Activated T-cell treated with anti-CD3 and anti-CD28 coated beads, Interleukin-2, amount 50 U/mL, for 24 hours (primary cell): Measurements from ENCODE around the gene NEMP1.
"Not testable (repeated sequence)": the region's sequence is repeated elsewhere in the genome, so short reads cannot be mapped to it uniquely, and the experiment has no call there.

ENCODE experiments used
- DNase-seq: peaks from one replicate; pipeline ENCODE4 v3.0.0-alpha.2; 2020
- H3K27ac Mint-ChIP-seq: 2 replicates; pipeline ENCODE4 v1.8.0; 2020; ENCODE audit warnings: mild to moderate bottlenecking, mixed read lengths
- H3K27me3 Mint-ChIP-seq: 2 replicates; pipeline ENCODE4 v1.8.0; 2020; ENCODE audit warnings: mixed read lengths
- H3K36me3 Mint-ChIP-seq: 2 replicates; pipeline ENCODE4 v1.8.0; 2020; ENCODE audit warnings: low read depth, mixed read lengths
- H3K4me1 Mint-ChIP-seq: 2 replicates; pipeline ENCODE4 v1.8.0; 2020; ENCODE audit warnings: low read depth, mixed read lengths
- H3K4me3 Mint-ChIP-seq: 2 replicates; pipeline ENCODE4 v1.8.0; 2020; ENCODE audit warnings: mild to moderate bottlenecking, moderate library complexity, mixed read lengths
- H3K9me3 Mint-ChIP-seq: 2 replicates; pipeline ENCODE4 v1.8.0; 2020; ENCODE audit warnings: mixed read lengths

The NEMP1 gene, protein sequence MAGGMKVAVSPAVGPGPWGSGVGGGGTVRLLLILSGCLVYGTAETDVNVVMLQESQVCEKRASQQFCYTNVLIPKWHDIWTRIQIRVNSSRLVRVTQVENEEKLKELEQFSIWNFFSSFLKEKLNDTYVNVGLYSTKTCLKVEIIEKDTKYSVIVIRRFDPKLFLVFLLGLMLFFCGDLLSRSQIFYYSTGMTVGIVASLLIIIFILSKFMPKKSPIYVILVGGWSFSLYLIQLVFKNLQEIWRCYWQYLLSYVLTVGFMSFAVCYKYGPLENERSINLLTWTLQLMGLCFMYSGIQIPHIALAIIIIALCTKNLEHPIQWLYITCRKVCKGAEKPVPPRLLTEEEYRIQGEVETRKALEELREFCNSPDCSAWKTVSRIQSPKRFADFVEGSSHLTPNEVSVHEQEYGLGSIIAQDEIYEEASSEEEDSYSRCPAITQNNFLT

DNA sequence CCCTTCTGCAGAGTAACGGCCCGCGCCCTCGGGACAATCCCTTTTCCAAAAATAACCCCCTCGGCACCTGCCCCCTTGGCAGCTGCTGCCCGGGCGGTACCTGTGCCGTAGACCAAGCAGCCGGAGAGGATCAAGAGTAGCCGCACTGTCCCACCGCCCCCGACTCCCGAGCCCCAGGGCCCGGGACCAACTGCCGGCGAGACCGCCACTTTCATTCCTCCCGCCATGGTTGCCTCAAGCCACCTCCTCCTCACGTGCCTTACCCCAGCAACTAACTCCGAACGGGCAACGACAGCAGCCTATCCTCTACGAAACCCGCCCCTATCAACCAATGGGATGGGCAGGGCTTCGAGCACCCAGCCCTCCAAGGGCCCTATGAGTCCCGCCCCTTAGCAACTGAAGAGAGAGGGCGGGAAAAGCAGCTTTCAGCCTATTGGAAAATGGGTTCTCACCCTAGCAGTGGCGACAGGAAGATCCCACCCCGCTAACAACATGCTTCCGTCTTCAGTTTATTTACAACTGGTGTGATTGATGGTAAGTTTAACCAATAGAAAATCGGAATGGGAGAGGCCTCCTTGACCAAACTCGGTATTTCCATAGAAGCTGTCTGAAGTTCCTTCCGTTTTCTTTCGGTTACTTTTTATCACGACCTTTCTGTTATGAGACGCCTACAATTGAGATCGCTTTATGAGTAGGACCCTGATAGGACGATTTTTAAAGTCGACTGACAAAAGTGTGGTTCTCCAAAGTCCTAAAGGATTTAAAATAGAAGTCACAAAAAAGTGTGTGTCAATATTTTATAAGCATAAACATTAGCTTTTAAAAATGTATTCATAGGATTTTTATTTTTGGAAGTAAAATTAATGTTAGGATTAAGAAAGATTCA is at the start of gene NEMP1:
Gene NEMP1, minus strand, starts transcription at position 273 of the 886 bp plus-strand sequence. Its CDS starts 46 bp downstream, at position 227.
- peaks cover 35% of the 10 kb centered on the region for H3K4me1 Mint-ChIP-seq

DNA sequence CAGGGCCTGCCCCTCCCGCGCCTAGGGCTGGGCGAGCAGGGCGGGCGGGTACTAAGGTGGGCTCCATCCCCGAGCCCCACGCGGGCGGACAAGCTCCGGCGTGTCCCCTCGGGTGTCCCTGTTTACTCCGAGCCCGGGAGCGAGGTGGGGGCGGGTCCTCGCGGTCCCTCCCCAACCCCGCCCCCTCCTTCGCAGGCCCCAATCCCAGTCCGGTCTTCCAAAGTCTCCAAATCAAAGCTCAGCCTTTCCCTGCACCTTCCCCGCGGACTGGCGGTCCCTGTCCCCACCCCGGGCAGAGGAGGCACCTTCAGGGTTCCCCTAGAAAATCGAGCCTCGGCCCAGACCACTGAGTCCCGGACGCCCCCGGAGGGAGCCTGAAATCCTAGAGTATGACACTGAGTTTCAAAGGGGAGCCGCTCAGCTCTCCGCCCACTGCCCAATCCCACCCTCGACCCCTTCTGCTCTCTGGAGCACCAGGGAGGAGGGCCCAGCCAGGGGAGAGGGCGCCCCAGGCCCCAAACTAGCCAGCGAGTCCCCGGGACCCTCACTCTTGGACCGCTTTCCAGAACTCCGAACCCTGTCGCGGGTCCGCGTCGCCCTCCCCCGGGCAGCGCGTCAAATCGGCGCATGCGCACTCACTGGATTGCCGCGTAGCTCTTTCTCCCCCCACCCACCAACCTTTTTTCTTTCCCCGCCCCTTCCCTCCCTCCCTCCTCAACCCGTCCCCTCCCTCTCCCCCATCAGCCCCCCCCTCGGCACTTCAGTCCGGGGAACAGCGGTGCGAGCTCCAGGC is 49.3 kb upstream of the NEMP1 start, which contains the start of gene LRP1:
Gene LRP1, plus strand, starts transcription at position 758 of the 793 bp plus-strand sequence. CDS start 482 bp downstream, outside the sequence.
- Mint-ChIP-seq H3K4me3 (peak within 1 kb of the TSS; percentile 79), H3K27ac (peak within 1 kb of the TSS; percentile 62), H3K36me3 (no peaks in the 10 kb centered on the region), H3K27me3 (peaks cover 8% of the 10 kb centered on the region), H3K4me1 (peaks cover 25% of the 10 kb centered on the region), H3K9me3 (no peaks in the 10 kb centered on the region)
- DNase-seq: peak; percentile 86

More for the DNA sequence above, at the start of gene NEMP1:
- Mint-ChIP-seq H3K36me3 (peaks cover 36% of the 10 kb centered on the region), H3K9me3 (no peaks in the 10 kb centered on the region), H3K4me3 (peak within 1 kb of the TSS; percentile 100), H3K27me3 (no peaks in the 10 kb centered on the region), H3K27ac (peak within 1 kb of the TSS; percentile 99)
- DNase-seq: peak; percentile 88

DNA sequence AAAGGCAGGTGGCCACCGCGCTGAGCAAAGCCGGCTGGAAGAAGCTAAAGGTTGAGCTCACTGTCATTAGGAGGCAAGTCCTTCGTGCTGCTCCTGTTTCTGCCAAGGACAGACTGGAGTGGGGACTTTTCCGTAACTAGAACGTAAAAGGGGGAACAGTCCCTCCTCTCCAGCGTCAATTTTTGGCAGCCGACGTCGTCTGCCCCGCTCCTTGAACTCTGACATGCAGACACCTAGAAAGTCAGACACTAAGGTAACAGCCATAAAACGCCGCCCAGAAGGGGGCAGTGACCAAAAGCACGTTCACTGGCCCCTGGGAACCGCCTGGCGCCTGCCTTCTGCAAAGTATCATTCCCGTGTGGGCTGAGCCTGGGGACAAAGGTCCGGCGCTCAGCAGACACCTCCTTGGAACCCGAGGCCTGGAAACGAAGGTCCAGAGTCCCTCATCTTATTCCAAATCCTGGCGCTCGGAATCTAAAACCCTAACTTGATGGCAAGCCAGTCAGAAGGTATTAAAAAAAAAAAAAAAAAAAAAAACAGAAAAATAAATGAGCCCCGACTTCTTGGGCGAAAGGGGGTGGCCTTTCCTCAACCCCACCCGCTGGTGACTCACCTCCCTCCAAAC is 48.6 kb upstream of the NEMP1 start:
- peak; percentile 60 for DNase-seq
- no peaks in the 10 kb centered on the region for H3K36me3 Mint-ChIP-seq
- H3K4me1 Mint-ChIP-seq: peaks cover 25% of the 10 kb centered on the region
- H3K4me3 Mint-ChIP-seq: peak overlapping the region; percentile 79
- H3K27me3 Mint-ChIP-seq: peaks cover 8% of the 10 kb centered on the region
- no peaks in the 10 kb centered on the region for H3K9me3 Mint-ChIP-seq
- no peak overlapping the region for H3K27ac Mint-ChIP-seq

DNA sequence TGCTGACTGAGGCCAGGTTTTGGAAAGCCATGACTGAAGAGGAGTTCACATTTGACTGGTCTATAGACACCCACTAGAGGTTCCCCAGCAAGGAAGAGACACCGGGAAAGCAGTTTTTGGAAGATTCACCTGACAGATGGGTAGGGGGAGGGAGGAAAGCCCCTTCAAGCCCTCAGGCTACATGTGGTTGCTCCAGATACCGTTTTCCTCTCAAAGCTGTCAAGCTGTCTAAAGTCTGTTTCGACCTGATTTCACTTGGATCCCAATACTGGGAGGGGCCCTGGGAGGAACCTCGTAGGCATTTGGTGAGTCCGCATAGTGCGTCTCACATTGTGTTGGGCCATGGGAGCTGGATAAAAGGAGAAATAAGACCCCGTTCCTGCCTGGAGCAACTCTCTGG is 48.0 kb upstream of the NEMP1 start:
- no peak for DNase-seq
- Mint-ChIP-seq H3K27me3 (peaks cover 8% of the 10 kb centered on the region), H3K4me1 (peaks cover 25% of the 10 kb centered on the region), H3K9me3 (no peaks in the 10 kb centered on the region), H3K36me3 (no peaks in the 10 kb centered on the region), H3K27ac (no peak overlapping the region), H3K4me3 (no peak overlapping the region)

DNA sequence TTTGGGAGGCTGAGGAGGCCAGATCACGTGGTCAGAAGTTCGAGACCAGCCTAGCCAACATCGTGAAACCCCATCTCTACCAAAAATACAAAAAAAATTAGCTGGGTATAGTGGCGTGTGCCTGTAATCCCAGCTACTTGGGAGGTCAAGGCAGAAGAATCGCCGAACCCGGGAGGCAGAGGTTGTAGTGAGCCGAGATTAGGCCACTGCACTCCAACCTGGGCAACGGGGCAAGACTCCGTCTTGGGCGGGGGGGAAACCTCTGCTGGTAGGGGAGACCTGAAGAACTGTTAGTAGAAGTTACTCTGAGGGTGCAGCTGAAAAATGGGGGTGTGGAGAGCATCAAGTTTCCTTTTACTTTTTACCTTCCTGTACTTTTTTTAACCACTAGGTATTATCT is 47.5 kb upstream of the NEMP1 start:
- Mint-ChIP-seq H3K9me3 (no peaks in the 10 kb centered on the region), H3K4me1 (peaks cover 24% of the 10 kb centered on the region), H3K27me3 (peaks cover 8% of the 10 kb centered on the region), H3K27ac (no peak overlapping the region), H3K36me3 (no peaks in the 10 kb centered on the region), H3K4me3 (no peak overlapping the region)
- no peak for DNase-seq

DNA sequence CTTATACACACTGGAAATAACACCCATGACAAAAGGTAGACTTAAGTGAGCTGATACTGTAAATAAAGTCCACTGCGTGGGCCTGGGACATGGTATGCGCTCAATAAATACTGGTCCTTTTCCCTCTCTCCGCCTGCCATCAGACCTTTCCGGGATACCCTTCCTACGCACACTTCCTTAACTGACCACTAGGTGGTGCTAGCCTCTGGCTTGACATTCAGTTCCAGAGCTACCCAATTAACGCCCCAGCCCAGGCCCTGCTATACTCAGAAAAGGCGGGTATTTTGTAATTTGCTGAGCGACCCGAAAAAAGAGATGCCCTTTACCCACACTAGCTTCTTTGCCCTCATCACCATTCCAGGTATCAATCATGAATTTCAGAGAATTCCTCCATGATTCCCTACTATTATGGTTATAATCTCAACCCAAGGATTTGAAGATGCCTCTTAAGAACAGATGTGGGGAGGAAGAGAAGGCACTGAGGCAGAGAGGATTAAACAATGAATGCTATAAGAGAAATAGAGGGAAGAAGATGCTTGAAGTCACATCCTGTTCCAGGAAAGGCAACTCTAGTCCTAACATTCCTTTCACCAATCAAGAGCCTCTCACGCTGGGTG is 45.8 kb upstream of the NEMP1 start:
- DNase-seq: peak; percentile 75
- Mint-ChIP-seq H3K4me1 (peaks cover 16% of the 10 kb centered on the region), H3K27me3 (peaks cover 8% of the 10 kb centered on the region), H3K4me3 (no peak overlapping the region), H3K27ac (no peak overlapping the region), H3K9me3 (no peaks in the 10 kb centered on the region), H3K36me3 (no peaks in the 10 kb centered on the region)

DNA sequence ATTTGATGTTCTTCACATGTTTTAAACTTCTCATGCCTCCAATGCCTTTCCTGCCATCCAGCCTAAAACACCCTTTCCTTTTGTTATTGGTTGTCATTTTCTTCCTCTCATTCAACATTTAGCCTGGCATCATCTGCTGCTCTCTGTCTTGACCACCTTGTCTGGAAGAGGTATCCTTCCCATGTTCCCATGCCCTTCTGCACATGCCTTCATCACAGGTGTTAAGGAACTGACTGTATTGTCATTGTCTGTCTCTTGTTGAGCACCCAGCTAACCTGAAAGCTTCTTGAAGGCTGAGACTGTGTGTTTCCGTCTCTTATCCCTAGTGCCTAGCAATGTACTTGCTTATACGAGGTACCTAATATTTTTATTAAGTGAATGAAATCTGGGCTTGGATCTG is 45.2 kb upstream of the NEMP1 start:
- peaks cover 8% of the 10 kb centered on the region for H3K27me3 Mint-ChIP-seq
- DNase-seq: no peak
- H3K27ac Mint-ChIP-seq: no peak overlapping the region
- no peak overlapping the region for H3K4me3 Mint-ChIP-seq
- H3K36me3 Mint-ChIP-seq: no peaks in the 10 kb centered on the region
- no peaks in the 10 kb centered on the region for H3K9me3 Mint-ChIP-seq
- H3K4me1 Mint-ChIP-seq: peaks cover 20% of the 10 kb centered on the region

DNA sequence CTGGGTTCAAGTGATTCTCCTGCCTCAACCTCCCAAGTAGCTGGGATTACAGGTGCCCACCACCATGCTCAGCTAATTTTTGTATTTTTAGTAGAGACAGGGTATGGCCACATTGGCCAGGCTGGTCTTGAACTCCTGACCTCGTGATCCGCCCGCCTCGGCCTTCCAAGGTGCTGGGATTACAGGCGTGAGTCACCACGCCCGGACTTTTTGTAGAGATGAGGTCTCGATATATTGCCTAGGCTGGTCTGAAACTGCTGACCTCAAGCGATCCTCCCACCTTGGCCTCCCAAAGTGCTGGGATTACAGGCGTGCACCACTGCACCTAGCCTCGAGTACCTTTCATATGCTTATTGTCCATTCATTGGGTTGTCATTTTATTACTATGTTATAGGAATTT is 42.1 kb upstream of the NEMP1 start:
- peaks cover 11% of the 10 kb centered on the region for H3K4me1 Mint-ChIP-seq
- H3K36me3 Mint-ChIP-seq, H3K4me3 Mint-ChIP-seq, H3K27me3 Mint-ChIP-seq, H3K27ac Mint-ChIP-seq, H3K9me3 Mint-ChIP-seq, DNase-seq: not testable (repeated sequence)

DNA sequence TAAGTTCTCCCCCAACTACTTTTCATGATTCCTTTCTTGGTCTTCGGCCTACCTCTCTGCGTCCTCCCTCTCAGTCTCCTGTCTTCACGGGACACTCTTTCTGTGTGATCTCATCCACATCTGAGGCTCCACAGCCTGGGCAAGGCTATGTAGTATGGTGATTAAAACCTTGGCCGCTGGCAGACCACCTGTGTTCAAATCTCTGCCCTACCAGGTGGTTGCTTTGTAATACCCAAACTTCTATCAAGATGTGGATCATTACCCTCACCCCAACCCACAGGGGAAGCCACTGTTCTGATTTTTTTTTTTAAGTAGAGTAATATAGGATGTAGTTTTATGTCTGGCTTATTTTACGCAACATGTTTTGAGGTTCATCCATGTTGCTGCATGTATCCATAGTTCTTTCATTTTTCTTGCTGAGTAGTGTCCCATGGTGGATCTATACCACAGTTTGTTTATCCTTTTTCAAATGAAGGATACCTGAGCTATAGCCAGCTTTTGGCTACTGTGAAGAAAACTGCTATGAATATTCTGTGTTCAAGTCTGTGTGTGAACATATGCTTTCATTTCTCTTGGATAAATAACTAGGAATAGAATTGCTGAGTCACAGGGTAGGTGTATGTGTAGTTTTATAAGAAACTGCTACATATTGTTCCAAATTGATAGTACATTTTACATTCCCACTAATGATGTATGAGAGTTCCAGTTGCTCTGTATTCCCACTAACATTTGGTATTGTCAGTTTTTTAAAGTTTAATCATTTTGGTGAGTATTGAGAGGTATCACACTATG is 40.9 kb upstream of the NEMP1 start:
- no peak overlapping the region for H3K4me3 Mint-ChIP-seq
- H3K36me3 Mint-ChIP-seq: no peaks in the 10 kb centered on the region
- no peaks in the 10 kb centered on the region for H3K9me3 Mint-ChIP-seq
- H3K4me1 Mint-ChIP-seq: peaks cover 10% of the 10 kb centered on the region
- no peaks in the 10 kb centered on the region for H3K27me3 Mint-ChIP-seq
- DNase-seq: no peak
- H3K27ac Mint-ChIP-seq: no peak overlapping the region

DNA sequence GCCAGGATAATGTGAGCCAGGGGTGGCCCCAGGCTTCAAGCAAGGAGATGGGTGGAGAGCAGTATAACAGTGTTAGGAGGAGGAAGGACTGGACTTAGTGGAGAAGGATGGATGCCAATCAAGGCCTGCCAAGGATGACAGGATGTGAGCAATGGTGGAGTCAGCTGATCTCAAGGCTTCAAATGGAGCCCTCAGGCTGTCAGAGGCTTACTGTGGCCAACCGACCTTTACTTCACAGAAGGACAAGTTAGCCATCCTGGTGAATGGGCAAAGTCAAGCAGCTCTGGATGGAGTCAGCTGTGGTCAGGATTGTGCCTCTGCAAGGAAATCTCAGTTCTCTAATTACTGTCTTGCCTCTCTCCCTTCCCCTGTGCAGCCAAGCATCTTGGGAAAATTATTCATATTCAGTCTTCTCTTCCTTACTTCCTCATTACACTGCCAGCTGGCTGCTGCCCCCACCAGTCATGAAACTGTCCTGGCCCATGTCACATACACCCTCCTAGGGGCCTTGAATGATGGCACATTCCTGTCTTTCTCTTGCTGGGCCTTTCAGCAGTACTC is 40.2 kb upstream of the NEMP1 start:
- Mint-ChIP-seq H3K36me3 (no peaks in the 10 kb centered on the region), H3K9me3 (no peaks in the 10 kb centered on the region), H3K4me1 (peaks cover 6% of the 10 kb centered on the region), H3K27me3 (no peaks in the 10 kb centered on the region), H3K27ac (no peak overlapping the region), H3K4me3 (no peak overlapping the region)
- DNase-seq: no peak

DNA sequence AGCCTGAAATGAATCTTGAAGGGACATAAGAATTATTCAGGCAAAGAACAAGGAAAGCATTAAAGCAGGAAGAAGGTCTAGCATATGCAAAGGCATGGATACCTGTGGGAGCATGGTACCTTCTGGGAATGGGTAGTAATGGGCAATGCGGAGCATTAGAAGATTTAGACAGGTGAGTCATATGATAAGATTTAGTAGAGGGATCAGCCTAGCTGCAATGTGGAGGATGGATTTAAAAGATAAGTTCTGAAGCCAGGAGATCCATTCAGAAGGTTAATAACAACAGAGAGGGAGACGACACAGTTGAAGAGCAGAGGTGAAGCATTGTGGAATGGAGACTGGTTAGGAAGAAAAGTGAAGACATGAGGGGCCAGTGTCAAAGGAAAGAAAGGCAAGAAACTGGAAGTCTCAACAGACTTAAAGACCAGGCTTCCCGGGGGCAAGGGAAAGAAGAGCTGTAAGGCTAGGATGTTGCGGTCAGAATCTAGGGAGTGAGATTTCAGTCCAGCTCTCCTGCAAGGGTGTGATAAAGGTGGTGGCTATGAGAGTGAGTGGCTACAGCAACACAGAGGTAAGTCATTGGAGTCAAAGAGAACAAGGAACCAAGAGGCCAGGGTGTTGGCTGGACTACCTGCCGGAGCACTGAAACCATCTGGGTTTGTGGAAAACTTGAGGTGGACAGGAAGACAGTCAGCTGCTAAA is 38.1 kb upstream of the NEMP1 start:
- Mint-ChIP-seq H3K9me3 (no peaks in the 10 kb centered on the region), H3K27ac (no peak overlapping the region), H3K4me3 (no peak overlapping the region), H3K27me3 (no peaks in the 10 kb centered on the region), H3K36me3 (no peaks in the 10 kb centered on the region), H3K4me1 (peaks cover 21% of the 10 kb centered on the region)
- no peak for DNase-seq

DNA sequence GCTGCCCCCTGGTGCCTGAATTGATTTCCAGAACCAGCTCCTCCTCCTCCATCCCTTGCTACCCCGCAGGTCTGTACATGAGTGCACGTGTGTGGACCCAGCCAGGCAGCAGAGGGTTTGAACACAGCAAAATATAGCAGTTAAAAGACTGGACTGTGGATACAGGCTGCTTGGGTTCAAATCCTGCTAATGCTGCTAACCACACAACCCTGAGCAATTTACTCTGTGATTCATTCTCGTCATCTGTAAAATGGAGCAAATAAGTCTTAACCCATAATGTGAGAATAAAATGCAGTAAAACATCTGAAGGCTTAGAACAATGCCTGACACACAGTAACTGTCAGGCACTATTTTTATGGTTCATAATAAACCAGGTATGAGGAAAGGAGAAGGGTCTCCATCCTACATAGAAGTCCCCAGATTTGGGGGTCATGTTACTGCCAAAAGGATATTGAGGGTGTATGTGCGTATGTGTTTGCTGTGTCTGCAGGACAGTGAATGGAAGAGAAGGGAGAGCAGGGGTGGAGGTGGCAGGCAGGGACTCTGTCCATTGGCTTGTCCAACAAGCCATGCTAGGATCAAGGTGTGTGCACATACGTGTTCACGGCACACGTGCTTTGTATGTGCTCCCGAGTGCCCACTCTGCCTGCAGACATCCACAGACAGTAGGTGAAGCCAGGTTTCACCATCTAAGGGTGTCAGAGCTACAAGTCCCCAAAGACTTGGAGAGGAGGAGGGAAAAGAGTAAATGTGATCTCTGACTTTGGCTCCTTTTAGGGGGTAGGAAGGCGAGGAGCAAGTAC is 34.1 kb upstream of the NEMP1 start:
- Mint-ChIP-seq H3K36me3 (peaks cover 34% of the 10 kb centered on the region), H3K27ac (peak overlapping the region; percentile 97), H3K9me3 (no peaks in the 10 kb centered on the region), H3K4me3 (peak overlapping the region; percentile 91), H3K4me1 (peaks cover 41% of the 10 kb centered on the region), H3K27me3 (no peaks in the 10 kb centered on the region)
- no peak for DNase-seq
